Activated CD8-positive, alpha-beta memory T cell treated with anti-CD3 and anti-CD28 coated beads, Interleukin-2, amount 50 U/mL, for 24 hours (primary cell): ENCODE data around the gene RNPS1.
"Not testable (repeated sequence)": the region's sequence is repeated elsewhere in the genome, so short reads cannot be mapped to it uniquely, and the experiment has no call there.

ENCODE experiments used
- DNase-seq: peaks from one replicate; pipeline ENCODE4 v3.0.0-alpha.2; 2020; ENCODE audit errors: extremely low read depth

Gene RNPS1

DNA sequence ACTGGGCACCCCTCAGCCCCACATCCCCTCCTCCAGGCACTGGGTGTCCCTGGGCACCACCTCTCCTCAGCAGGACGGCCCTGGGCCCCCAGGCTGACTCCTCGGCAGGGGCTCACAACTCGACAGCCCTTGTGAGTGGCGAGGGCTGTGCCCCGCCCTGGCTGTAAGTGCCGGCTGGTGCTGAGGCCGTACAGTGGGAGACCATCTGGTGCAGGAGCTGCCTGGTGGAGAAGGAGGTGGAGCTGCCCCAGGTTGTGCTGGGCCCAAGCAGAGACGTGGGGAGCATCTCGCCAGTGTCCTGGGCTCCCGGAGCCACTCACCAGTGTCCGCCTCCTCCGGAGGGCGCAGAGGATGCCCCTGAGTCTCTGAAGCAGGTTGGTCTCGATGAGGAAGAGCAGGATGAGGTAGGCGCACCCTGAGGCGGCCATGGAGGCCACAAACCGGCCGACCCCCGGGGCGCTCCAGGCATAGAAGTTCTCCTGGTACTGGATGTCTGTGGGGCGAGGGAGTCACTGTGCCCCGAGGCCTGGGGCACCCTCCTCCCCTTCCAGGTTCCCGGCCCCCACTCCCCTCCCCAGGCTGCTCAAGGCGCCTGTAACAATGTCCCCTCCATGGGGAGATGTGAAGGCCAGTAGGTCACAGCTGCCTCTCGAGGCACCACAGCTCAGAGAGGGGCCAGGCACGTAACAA, 15.1 kb upstream of the RNPS1 start:
- no peak for DNase-seq

GRCh38 chr16:2282262-2282661, 14.3 kb upstream of the RNPS1 start:
- DNase-seq = no peak

DNA sequence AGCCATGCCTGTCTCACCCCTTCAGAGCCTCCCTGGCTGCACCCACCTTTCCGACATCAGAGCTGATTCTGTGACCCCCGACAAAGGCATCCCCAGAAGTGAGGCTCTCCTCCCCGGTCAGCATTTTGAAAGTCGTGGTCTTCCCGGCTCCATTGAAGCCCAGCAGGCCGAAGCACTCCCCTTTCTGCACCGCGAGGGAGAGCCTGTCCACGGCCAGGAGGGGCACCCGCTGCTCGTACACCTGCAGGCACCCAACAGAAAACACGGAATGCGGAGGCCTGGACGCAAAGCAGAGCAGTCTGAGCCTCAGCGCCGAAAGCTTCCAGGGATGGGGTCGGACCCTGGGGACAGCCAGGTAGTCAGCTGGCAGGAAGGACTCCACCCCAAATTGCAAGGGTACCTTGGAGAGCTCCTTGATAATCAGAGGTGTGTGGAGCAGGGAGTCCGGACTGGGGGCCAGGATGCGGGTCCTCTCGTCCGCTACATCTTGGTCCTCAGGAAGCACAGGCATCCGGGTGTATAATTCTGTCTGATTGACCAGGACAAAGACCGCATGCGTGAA, 13.1 kb upstream of the RNPS1 start:
- DNase-seq = no peak

DNA sequence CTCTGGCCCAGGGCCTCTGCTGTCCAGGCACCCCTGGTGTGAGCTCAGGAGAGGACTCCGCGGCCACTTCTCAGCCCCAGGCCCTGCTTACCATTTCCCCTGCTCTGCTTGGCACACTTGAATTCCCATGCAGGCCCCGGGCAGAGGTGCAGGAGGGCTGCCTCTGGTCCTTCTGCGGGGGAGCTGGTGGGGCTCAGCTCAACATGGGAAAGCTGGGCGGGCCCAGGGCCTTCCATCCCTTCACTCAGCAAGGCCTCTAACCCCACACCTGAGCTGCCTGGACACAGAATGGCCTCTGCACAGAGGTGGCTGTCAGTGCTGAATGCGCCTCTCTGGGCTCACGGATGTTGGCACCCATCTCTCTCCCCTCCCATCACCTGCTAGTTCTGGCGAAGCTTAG, 12.5 kb upstream of the RNPS1 start:
- DNase-seq = no peak

DNA sequence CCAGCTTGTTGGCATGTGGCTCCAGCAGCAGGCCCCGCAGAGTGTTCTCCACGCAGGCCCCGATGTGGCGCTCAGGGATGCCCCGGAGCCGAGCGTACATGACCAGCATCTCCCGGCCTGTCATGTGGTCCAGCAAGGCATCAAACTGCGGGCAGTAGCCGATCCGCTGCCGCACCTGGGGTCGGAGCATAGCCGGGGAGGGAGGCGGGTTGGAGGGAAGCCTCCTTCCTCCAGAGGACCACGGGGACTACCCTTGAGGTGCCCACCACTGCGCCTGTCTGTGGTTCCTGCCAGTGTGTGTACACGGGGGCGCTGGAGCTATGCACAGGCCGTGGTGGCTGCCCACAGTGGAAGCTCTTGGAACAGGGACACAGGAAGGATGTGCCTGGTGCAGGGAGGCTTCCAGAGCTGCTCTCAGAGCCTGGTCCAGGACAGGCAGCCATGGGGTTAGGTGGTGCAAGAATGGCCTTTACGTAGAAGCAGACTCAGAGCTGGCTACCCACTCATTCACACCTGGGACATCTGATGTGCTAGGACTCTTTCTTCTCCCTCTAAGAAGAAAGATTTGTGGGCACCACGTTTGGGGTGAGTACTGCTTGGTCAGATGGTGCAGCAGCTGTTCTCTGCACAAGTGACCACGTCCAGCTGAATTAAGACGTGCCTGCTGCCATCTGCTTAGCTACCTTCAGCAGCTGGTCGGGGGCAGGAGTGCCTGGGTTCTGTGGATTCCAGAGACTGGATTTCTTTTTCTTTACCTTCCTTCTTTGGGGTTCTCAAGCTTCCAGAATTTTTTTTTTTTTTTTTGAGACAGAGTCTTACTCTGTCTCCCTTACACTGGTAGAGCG, 11.3 kb upstream of the RNPS1 start:
- DNase-seq = no peak

GRCh38 chr16:2278272-2278608, 10.3 kb upstream of the RNPS1 start:
- DNase-seq = no peak

DNA sequence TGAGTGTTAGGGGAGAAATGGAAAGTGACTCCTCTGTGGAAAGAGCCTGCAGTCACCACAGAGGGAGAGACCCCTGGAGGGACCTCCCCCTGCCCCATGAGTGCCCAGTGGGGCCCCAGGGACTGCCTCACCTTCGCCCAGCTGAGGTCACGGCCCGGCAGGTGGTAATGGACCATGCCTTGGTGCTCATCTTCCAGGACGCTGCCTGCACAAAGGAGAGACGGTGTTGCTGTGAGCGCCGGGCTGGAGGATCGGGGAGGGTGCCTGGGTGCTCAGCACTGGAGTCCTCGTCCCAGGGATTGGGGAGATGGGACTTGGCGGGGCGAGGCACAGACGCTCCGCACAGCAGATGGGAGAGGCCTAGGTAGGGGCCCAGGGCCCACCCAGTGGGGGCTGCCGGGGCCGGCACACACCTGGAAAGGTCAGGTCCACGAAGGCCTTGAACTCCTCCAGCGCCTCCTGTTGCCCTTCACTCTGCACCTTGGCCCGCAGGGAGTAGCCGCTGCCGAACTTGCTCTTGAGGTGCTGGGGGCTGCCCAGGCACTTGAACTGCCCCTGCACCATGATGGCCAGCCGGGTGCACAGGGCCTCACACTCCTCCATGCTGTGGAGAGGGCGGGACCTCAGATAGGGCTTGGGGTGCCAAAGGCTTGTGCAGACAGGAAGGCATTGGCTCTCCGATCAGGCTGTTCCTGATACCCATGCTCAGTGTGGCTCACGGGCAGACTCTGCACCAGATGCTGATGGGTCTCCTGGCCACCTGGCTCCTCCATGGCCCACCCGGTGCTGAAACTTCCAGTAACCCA, 9.7 kb upstream of the RNPS1 start:
- DNase-seq = no peak

DNA sequence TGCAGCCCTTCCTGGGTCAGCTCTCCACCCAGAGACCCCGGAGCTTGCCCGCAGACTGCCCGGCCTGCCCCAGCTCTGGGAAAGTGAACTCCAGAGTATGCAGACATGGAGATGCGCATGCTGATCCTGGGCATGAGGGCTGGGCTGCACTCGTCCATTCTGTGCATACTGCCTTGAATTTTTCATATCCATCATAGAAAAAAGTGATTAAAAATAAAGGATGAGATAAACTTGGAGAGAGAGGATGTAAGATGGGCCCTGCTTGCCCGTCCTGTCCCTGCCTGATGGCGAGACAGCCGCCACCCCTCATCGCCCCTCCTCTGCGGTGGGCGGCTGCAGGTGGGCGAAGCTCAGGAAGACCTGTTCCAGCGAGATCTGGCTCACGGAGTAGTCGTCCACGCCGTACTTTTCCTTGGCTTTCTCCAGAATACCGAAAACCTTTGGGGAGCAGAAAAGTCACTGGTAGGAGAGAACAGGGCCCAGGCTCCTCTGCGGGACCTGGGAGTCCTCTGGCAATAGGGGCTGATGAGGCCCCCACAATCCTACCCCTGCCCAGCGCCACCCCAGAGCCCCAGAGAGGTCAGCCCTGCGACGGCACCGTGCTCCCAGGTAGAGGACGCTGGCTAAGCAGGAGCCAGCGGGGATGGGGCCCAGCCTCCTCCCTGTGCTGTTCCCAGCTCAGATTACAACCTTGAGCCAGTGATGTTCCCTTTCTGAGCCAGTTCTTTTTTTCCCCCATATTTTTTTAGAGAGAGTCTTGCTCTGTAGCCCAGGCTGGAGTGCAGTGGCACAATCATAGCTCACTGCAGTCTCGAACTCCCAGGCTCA, 8.7 kb upstream of the RNPS1 start:
- no peak for DNase-seq

DNA sequence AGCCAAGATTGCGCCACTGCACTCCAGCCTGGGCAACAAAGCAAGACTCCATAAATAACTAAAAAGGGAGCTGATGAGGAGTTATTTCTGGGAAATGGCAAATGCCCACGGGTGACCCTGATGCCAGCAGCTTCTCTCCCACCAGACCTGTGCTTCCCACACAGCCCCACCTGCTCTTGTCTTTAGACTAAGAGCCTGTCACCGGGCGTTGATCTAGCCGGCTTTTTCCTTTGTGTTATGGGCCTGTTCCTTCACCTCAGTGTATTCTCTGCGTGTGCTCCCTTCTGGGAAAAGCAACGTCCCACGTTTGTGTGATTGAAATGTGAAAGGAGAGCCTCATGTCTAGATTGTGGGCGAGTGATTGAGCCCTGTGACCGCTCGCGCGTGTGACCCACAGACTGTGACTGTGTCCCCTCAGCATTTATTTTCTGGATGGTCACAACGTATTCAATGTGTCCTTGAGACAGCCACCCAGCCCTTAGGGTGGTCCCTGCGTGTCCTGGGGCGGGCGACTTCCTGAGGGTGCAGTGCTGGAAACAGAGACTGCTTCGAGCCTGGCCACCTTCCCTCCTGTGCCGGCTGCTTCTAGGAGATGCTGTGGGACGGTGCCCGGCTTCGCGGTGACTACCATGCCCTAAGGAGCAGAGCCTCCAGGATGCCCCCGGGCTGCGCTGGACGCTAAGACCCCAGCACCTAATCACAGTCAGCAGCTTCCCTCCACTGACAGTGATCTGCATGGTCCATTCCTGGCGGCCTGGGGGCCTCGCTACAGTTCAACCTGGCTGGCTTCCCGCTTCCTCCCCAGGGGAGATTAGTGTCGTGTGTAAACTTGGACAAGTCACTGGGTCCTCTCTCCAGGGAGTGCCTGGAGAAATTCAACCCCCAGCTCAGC, 7.8 kb upstream of the RNPS1 start:
- no peak for DNase-seq

DNA sequence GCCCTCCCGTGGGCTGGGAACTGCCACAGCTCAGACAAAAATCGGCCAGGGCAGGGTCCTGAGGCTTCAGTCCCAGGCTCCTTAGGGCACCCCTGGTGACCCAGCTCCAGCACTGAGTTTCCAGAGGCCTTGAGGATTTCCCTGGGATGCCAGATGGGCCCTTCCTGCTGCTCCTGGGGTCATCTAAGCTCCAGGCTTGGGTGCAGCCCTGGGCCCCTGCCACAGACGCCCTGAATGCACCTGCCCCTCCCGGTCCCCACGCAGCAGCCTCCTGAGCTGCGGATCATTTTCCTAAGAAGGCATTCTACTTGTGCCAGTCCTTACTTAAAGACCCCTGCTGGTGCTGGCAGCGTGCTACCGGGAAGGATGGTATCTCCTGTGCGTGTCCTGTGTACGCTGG, 6.0 kb upstream of the RNPS1 start:
- DNase-seq = no peak

- DNase-seq = no peak
These were observed 5.6 kb upstream of the RNPS1 start for GRCh38 chr16:2273484-2273883.

DNA sequence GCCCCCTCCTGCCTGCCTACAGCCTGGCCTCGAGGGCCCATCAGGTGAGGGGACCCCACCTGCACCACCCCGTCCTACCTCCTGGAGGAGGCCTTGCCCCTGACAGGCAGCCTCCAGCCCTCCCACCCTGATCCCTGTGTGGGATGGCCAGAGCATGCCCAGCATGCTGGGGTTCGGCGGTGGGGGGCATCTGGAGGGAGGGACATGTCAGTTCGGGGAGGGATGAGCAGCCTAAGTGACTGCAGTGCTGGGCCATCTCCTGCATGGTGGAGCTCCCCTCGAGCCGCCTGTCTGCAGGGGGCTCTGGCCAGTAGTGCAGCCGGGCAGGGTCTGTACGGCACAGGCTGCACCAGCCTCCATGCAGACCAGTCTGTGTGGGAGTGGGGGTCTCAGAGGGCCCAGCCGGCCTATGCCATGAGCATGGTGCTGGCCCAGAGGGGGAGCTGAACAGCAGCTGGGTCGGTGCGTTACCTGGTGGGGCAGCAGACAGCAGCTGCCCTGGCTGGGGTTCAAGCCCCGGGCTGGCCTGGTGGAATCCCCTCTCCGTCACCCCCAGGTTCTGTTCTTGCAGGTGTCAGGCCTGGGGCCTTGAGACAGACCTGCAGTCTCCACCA, 4.0 kb upstream of the RNPS1 start:
- DNase-seq = no peak

DNA sequence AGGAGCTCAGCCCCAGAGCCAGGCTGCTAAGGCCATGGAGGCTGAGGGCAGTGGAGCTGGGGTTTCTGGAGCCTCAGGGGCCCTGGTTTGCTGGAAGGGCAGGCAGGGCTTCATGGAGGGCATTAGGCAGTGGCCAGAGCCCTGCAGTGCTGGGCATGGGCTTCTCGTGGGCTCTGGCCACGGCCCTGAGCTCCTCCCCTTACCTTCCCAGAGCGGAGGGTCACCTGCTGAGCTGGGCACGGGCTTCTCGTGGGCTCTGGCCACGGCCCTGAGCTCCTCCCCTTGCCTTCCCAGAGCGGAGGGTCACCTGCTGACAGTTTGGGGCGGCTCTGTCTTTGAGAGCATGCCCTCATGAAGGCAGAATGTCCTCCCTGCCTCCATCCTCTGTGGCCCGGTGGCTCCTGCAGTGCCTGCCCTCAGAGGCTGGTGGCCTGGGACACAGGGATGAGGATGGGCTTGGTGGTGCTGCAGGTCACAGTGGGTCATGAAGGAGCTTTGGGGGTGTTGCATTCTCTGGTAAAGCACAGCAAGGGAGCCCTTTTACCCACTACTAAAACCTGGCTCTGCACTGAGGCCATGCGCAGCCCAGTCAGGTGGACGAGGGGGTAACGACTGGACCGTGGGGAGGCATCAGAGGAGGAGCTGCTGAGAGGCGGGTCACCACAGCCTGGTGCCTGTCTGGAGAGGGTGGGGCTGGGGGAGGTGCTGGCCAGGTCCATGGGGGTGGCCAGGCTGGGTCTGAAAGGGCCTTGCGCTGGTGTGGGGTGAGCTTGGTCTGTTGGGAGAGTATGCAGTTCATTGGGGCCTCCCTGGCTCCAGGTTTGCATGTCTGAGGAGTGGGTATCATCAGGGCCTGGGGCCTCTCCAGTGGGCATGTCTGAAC, 2.9 kb upstream of the RNPS1 start:
- DNase-seq = no peak

DNA sequence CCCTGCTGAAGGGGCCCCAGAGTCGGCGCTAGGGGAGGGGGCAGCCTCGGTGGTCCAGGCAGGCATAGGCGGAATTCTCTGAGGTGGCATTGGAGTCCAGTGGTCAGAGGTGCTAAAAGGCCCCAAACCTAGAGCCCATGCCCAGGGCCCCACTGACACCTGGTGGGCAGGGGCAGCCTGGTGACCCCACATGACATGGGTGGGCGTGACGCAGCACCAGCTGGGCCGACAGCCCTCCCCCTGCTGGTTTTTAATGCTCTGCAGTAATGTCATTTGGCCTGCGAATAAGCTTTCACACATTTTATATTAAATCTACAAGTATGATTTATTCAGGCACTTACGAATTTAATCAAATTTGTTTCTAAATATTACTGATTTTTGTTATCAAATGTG, 2.1 kb upstream of the RNPS1 start:
- no peak for DNase-seq

GRCh38 chr16:2267505-2267912, 417 bp downstream of the RNPS1 start:
- DNase-seq = not testable (repeated sequence)

GRCh38 chr16:2266887-2267286, 1.0 kb downstream of the RNPS1 start:
- not testable (repeated sequence) for DNase-seq

- DNase-seq = not testable (repeated sequence)
These were observed 4.9 kb downstream of the RNPS1 start for GRCh38 chr16:2263026-2263425.

GRCh38 chr16:2260250-2260649, 7.7 kb downstream of the RNPS1 start:
- no peak for DNase-seq

DNA sequence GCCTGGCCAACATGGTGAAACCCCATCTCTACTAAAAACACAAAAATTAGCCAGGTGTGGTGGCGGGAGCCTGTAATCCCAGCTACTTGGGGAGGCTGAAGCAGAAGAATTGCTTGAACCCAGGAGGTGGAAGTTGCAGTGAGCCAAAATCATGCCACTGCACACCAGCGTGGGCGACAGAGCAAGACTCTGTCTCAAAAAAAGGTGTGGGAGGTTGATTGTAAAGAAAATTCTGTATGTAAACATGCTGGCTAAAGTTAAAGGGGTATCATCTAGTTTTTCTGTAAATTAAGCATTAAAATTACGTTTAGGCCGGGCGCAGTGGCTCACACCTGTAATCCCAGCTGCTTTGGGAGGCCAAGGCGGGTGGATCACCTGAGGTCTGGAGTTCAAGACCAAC, 9.4 kb downstream of the RNPS1 start:
- not testable (repeated sequence) for DNase-seq
